Stimulated activated CD4-positive, alpha-beta T cell treated with anti-CD3 and anti-CD28 coated beads, Interleukin-15, amount 100 ng/mL, for 48 hours (primary cell): Measurements from ENCODE around the gene PINLYP.
A peak's percentile ranks its signal among the peaks of the same experiment; 100 is the strongest.

Source experiments
- DNase-seq, 2 donors: peaks; one replicate each; pipeline ENCODE4 v3.0.0-alpha.2; 2020; ENCODE audit warnings: low read depth in 2 of 2

Gene PINLYP

GRCh38 chr19:43606569-43607229 is 31.1 kb downstream of the PINLYP start:
- no peak for DNase-seq

GRCh38 chr19:43607238-43608205 is 31.9 kb downstream of the PINLYP start:
- no peak for DNase-seq

GRCh38 chr19:43609872-43610271 is 34.3 kb downstream of the PINLYP start:
- DNase-seq, result no peak

- no peak for DNase-seq
These were observed 34.9 kb downstream of the PINLYP start for GRCh38 chr19:43610493-43610892.

- no peak for DNase-seq
These were observed 36.2 kb downstream of the PINLYP start, which contains the start of gene SRRM5 for GRCh38 chr19:43611788-43612187. SRRM5 (plus strand) TSS chr19:43612088; CDS start chr19:43612122, 34 bp downstream.

- DNase-seq, result no peak
These were observed 36.8 kb downstream of the PINLYP start for GRCh38 chr19:43612374-43612773.

GRCh38 chr19:43616306-43616705 is 40.7 kb downstream of the PINLYP start:
- DNase-seq, result no peak

- no peak for DNase-seq
These were observed 41.4 kb downstream of the PINLYP start for GRCh38 chr19:43616954-43617353.

GRCh38 chr19:43618921-43619261 is 43.3 kb downstream of the PINLYP start:
- peak in 1 of 2 donors; percentile 51 for DNase-seq

- DNase-seq, result peak; percentile 81 to 84
These were observed 43.9 kb downstream of the PINLYP start, which contains the start of gene ZNF428 for GRCh38 chr19:43619262-43620060. ZNF428 (minus strand) TSS chr19:43619629; CDS start chr19:43614304, 5,325 bp downstream.

GRCh38 chr19:43620061-43621001 is 44.7 kb downstream of the PINLYP start:
- peak in 1 of 2 donors; percentile 78 for DNase-seq

GRCh38 chr19:43622070-43622469 is 46.5 kb downstream of the PINLYP start:
- DNase-seq, result no peak

GRCh38 chr19:43622956-43623355 is 47.4 kb downstream of the PINLYP start:
- DNase-seq, result no peak

- peak in 1 of 2 donors; percentile 10 for DNase-seq
These were observed 48.5 kb downstream of the PINLYP start for GRCh38 chr19:43623889-43624670.

- DNase-seq, result peak; percentile 88 to 89
These were observed 49.3 kb downstream of the PINLYP start for GRCh38 chr19:43624933-43625332.

GRCh38 chr19:43625918-43626579 is 50.4 kb downstream of the PINLYP start:
- peak in 1 of 2 donors; percentile 20 for DNase-seq

GRCh38 chr19:43626838-43627237 is 51.2 kb downstream of the PINLYP start:
- no peak for DNase-seq

- DNase-seq, result no peak
These were observed 53.2 kb downstream of the PINLYP start for GRCh38 chr19:43628646-43629326.

GRCh38 chr19:43631491-43631890 is 55.9 kb downstream of the PINLYP start:
- no peak for DNase-seq
